ENCODE results near the gene NFATC4.

NFATC4 gene

GRCh38 chr14:24409956-24410355, 42.0 kb downstream of the NFATC4 start:
- DNase-seq (ENCODE audit: low spot score), result no peak

GRCh38 chr14:24411443-24412389, 43.7 kb downstream of the NFATC4 start:
- peak; percentile 36 for DNase-seq (ENCODE audit: low spot score)

GRCh38 chr14:24414077-24414476, 46.1 kb downstream of the NFATC4 start:
- DNase-seq (ENCODE audit: low spot score), result no peak

GRCh38 chr14:24414732-24415420, 46.9 kb downstream of the NFATC4 start:
- DNase-seq (ENCODE audit: low spot score), result no peak

GRCh38 chr14:24415421-24416253, 47.7 kb downstream of the NFATC4 start:
- no peak for DNase-seq (ENCODE audit: low spot score)

GRCh38 chr14:24416254-24416931, 48.4 kb downstream of the NFATC4 start:
- DNase-seq (ENCODE audit: low spot score), result no peak

- DNase-seq (ENCODE audit: low spot score), result no peak
These were observed 49.1 kb downstream of the NFATC4 start for GRCh38 chr14:24416932-24417619.

- no peak for DNase-seq (ENCODE audit: low spot score)
These were observed 50.0 kb downstream of the NFATC4 start for GRCh38 chr14:24417832-24418491.

- no peak for DNase-seq (ENCODE audit: low spot score)
These were observed 50.5 kb downstream of the NFATC4 start for GRCh38 chr14:24418492-24418873.

GRCh38 chr14:24422261-24422660, 54.3 kb downstream of the NFATC4 start:
- no peak for DNase-seq (ENCODE audit: low spot score)

GRCh38 chr14:24422694-24423601, 55.0 kb downstream of the NFATC4 start:
- no peak for DNase-seq (ENCODE audit: low spot score)

GRCh38 chr14:24425704-24426103, 57.7 kb downstream of the NFATC4 start:
- no peak for DNase-seq (ENCODE audit: low spot score)

- no peak for DNase-seq (ENCODE audit: low spot score)
These were observed 58.3 kb downstream of the NFATC4 start for GRCh38 chr14:24426150-24426911.

- peak; percentile 26 for DNase-seq (ENCODE audit: low spot score)
These were observed 59.0 kb downstream of the NFATC4 start for GRCh38 chr14:24426912-24427536.

GRCh38 chr14:24427537-24428508, 59.8 kb downstream of the NFATC4 start:
- DNase-seq (ENCODE audit: low spot score), result no peak

GRCh38 chr14:24428628-24429394, 60.8 kb downstream of the NFATC4 start:
- DNase-seq (ENCODE audit: low spot score), result no peak
